Panc1 (cell line): ENCODE results near the gene SLC13A5. TPM values are rescaled to one million over a fixed set of nuclear protein-coding genes. Genes with fewer than 3 reads are reported as not detected.

Experiments used
- ATAC-seq: fragments of 200-7000 bp; cut with Tn5 transposase; 2 replicates; pipeline ENCODE4 v1.9.1; 2020; ENCODE audit warnings: mild to moderate bottlenecking, moderate library complexity
- BruUV-seq: library from RNA; stranded (reverse); fragments of 400-500 nt; replicated peaks from 2 replicates; lab custom pipeline; 2021; lab: Mats Ljungman, UMichigan
- CTCF ChIA-PET: fragments of 300-600 bp; sonication (Branson Sonifier 250); formaldehyde crosslinking; loops from one replicate; lab custom pipeline; 2022; ENCODE audit warnings: antibody characterized with exemption; lab: Charles Lee
- POLR2A ChIA-PET: fragments of 300-600 bp; sonication (Branson Sonifier 250); formaldehyde crosslinking; loops from one replicate; lab custom pipeline; 2022; ENCODE audit warnings: antibody characterized with exemption; lab: Charles Lee
- DNase-seq: peaks from one replicate; pipeline ENCODE4 v3.0.0-alpha.2; 2010; ENCODE audit warnings: low read depth, low spot score
- H3K27ac ChIP-seq: 2 replicates; pipeline ENCODE4 v1.5.1; 2011; ENCODE audit warnings: mild to moderate bottlenecking, low read length, inconsistent platforms
- H3K27me3 ChIP-seq: fragments of 200-500 bp; sonication (Bioruptor generic); 2 replicates; pipeline ENCODE4 v1.6.0; 2014; ENCODE audit warnings: low read length, inconsistent platforms; ENCODE audit not compliant: control insufficient read depth, insufficient read depth
- H3K36me3 ChIP-seq: fragments of 200-500 bp; sonication (Bioruptor generic); 2 replicates; pipeline ENCODE4 v1.5.1; 2014; ENCODE audit warnings: inconsistent platforms, mild to moderate bottlenecking, low read length, moderate library complexity; ENCODE audit not compliant: control insufficient read depth, insufficient read depth
- H3K4me1 ChIP-seq: 2 replicates; pipeline ENCODE4 v1.5.1; 2011; ENCODE audit warnings: inconsistent platforms, mild to moderate bottlenecking, low read length, moderate library complexity; ENCODE audit not compliant: control insufficient read depth, insufficient read depth
- H3K4me3 ChIP-seq, 2 experiments: 2 replicates each; pipeline ENCODE4 v1.5.1; 2011 to 2012; ENCODE audit warnings: low read depth in 2 of 2, low read length in 2 of 2, mild to moderate bottlenecking in 2 of 2, inconsistent platforms in 1 of 2, moderate library complexity in 1 of 2
- H3K9me3 ChIP-seq: fragments of 200-500 bp; sonication (Bioruptor generic); 2 replicates; pipeline ENCODE4 v1.5.1; 2014; ENCODE audit warnings: low read depth, mild to moderate bottlenecking, inconsistent platforms, low read length, moderate library complexity; ENCODE audit not compliant: control insufficient read depth, insufficient read depth
- CTCF ChIP-seq: fragments of 450-650 bp; IDR thresholded peaks from 2 replicates; pipeline ENCODE4 v1.5.1; 2017; ENCODE audit warnings: mild to moderate bottlenecking
- POLR2AphosphoS5 ChIP-seq: IDR thresholded peaks from 2 replicates; pipeline ENCODE4 v1.6.1; 2012; ENCODE audit warnings: mild to moderate bottlenecking, low read depth, low read length, moderate library complexity
- REST ChIP-seq, 2 experiments: IDR thresholded peaks; 2 replicates each; pipeline ENCODE4 v1.6.1; 2011 to 2012; ENCODE audit warnings: low read depth in 2 of 2, control low read depth in 1 of 2, low read length in 1 of 2, mild to moderate bottlenecking in 1 of 2, moderate library complexity in 1 of 2; ENCODE audit not compliant: insufficient read depth in 1 of 2
- SIN3A ChIP-seq: IDR thresholded peaks from 2 replicates; pipeline ENCODE4 v1.6.1; 2012; ENCODE audit warnings: low read depth, mild to moderate bottlenecking, low read length, moderate library complexity, borderline replicate concordance; ENCODE audit not compliant: insufficient read depth
- TCF7L2 ChIP-seq: IDR thresholded peaks from 2 replicates; pipeline ENCODE4 v1.6.1; 2011; ENCODE audit warnings: mild to moderate bottlenecking, low read depth, low read length, inconsistent platforms
- in situ Hi-C: cut with HindIII; loops from 2 replicates; pipeline ENCODE4 v1.10.0; 2016; ENCODE audit warnings: low sequenced_read_pairs, low pct_unique_long_range_greater_than_20kb
- intact Hi-C: fragments of 100-400 bp; cut with micrococcal nuclease; formaldehyde crosslinking; loops from one replicate; pipeline ENCODE4 v1.10.0; 2022; ENCODE audit not compliant: unreplicated experiment
- total RNA-seq: library from RNA; stranded (reverse); gene quantifications from one replicate; pipeline ENCODE4 v1.2.1, GENCODE V29; 2021; ENCODE audit not compliant: unreplicated experiment

SLC13A5 gene
- total RNA-seq, 1 experiment from 2014 or later: 0.26 TPM

- Histone ChIP-seq H3K9me3 (no peaks in the 10 kb centered on the region), H3K27ac (no peak overlapping the region; the same call in 1 of the 2 replicates), H3K4me1 (no peaks in the 10 kb centered on the region), H3K27me3 (no peaks in the 10 kb centered on the region), H3K4me3 (no peak overlapping the region), H3K36me3 (no peaks in the 10 kb centered on the region)
- CTCF ChIA-PET: no interaction called here
- POLR2A ChIA-PET: no interaction called here
- no peak for TF ChIP-seq CTCF
- no peak for TF ChIP-seq POLR2AphosphoS5
- no peak for TF ChIP-seq SIN3A
- TF ChIP-seq TCF7L2: no peak
- no peak for TF ChIP-seq REST (IDR thresholded peaks at IDR 0.05; ENCODE audit: insufficient read depth in 1 of 2, low read depth in 2 of 2, low read length in 1 of 2)
- BruUV-seq: no TSS peak
- ATAC-seq: no peak
- in situ Hi-C loops: no loop called here
- intact Hi-C loops: no loop called here
- DNase-seq: no peak
Measured at GRCh38 chr17:6753006-6753445, 39.9 kb upstream of the SLC13A5 start.

- Histone ChIP-seq H3K9me3 (no peaks in the 10 kb centered on the region), H3K27ac (peak overlapping the region; percentile 20; the same call in 1 of the 2 replicates), H3K27me3 (0 out of 2 replicates have a peak, but pooled peaks cover under 1% of the 10 kb centered on the region), H3K4me3 (no peak overlapping the region), H3K4me1 (no peaks in the 10 kb centered on the region), H3K36me3 (no peaks in the 10 kb centered on the region)
- DNase-seq: no peak
- no peak for ATAC-seq
- BruUV-seq: no TSS peak
- intact Hi-C loops (no loop called here), in situ Hi-C loops (no loop called here)
- TF ChIP-seq REST (IDR thresholded peaks at IDR 0.05; ENCODE audit: insufficient read depth in 1 of 2, low read depth in 2 of 2, low read length in 1 of 2) (no peak), SIN3A (no peak), CTCF (no peak), POLR2AphosphoS5 (no peak), TCF7L2 (no peak)
- ChIA-PET CTCF (no interaction called here), POLR2A (no interaction called here)
Measured at GRCh38 chr17:6752068-6752909, 39.1 kb upstream of the SLC13A5 start.
